PC-9 (cell line): ENCODE measurements around the gene BFSP2.

ENCODE experiments used
- EZH2 ChIP-seq: fragments of 200-600 bp; sonication (generic); IDR thresholded peaks from 2 replicates; pipeline ENCODE4 v1.8.0; 2017; ENCODE audit warnings: antibody characterized with exemption, low read depth
- TF ChIP-seq, protein P1 (sequence below): fragments of 200-600 bp; sonication (generic); conservative IDR thresholded peaks from 2 replicates; pipeline ENCODE4 v1.6.1; 2017; ENCODE audit warnings: mixed run types, antibody characterized with exemption, mild to moderate bottlenecking, moderate library complexity

DNA sequence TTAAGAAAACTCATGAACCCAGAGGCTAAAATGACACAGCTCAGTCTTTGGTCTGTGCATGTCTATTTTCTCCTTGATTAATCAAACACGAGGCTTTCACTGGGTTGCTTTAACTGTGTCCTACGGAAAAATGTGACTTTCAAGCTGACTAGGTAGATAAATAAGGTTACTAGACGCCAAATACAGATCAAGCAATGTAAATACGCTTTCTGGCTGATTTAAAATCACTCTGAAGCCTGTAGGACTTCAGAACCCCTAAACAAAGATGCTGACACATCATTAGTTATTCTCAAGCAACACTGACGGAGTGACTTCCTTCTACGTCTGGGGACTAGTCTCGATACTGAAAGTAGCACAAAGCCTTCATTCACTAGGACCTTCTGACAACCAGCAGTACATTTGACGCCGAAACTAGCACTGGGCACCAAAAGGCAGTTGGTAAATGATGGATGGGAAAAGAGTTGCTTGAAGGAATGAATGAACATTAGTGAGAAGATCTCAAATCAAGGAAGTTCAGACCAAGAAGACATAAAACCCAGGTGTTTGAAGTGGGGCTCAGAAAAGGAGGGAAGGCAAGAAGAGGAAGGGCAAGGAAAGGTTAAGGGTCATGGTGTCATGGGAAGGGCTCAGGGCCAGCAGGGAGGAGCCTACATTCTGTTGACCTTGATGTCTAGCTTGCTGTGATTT lies 106.5 kb downstream of the BFSP2 start:
- TF ChIP-seq, protein P1, sequence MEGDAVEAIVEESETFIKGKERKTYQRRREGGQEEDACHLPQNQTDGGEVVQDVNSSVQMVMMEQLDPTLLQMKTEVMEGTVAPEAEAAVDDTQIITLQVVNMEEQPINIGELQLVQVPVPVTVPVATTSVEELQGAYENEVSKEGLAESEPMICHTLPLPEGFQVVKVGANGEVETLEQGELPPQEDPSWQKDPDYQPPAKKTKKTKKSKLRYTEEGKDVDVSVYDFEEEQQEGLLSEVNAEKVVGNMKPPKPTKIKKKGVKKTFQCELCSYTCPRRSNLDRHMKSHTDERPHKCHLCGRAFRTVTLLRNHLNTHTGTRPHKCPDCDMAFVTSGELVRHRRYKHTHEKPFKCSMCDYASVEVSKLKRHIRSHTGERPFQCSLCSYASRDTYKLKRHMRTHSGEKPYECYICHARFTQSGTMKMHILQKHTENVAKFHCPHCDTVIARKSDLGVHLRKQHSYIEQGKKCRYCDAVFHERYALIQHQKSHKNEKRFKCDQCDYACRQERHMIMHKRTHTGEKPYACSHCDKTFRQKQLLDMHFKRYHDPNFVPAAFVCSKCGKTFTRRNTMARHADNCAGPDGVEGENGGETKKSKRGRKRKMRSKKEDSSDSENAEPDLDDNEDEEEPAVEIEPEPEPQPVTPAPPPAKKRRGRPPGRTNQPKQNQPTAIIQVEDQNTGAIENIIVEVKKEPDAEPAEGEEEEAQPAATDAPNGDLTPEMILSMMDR = no peak
- TF ChIP-seq EZH2 = no peak
